OCI-LY1 (cell line): ENCODE results near the gene WSCD2.

Source experiments
- H2AFZ ChIP-seq: fragments of 200-600 bp; sonication (generic), shearing (Covaris generic); 2 replicates; pipeline ENCODE4 v1.6.0; 2014; ENCODE audit warnings: antibody characterized with exemption, mild to moderate bottlenecking, low read length
- H3F3A ChIP-seq: fragments of 200-600 bp; sonication (generic), shearing (Covaris generic); 2 replicates; pipeline ENCODE4 v1.6.0; 2014; ENCODE audit warnings: mild to moderate bottlenecking, antibody characterized with exemption, low read length, moderate library complexity; ENCODE audit not compliant: insufficient read depth
- H3K27ac ChIP-seq: fragments of 200-600 bp; sonication (generic); 2 replicates; pipeline ENCODE4 v1.5.1; 2014; ENCODE audit warnings: low read length, mixed run types, mild to moderate bottlenecking, low read depth; ENCODE audit not compliant: poor library complexity, severe bottlenecking
- H3K27me3 ChIP-seq: fragments of 200-600 bp; sonication (generic); 2 replicates; pipeline ENCODE4 v1.6.0; 2014; ENCODE audit warnings: antibody characterized with exemption, mild to moderate bottlenecking, low read length, moderate library complexity; ENCODE audit not compliant: insufficient read depth
- H3K36me3 ChIP-seq: fragments of 200-600 bp; sonication (generic); 2 replicates; pipeline ENCODE4 v1.6.1; 2014; ENCODE audit warnings: mild to moderate bottlenecking, antibody characterized with exemption, low read length, moderate library complexity, mixed read lengths; ENCODE audit not compliant: insufficient read depth
- H3K4me1 ChIP-seq: fragments of 200-600 bp; sonication (generic); 2 replicates; pipeline ENCODE4 v1.5.1; 2014; ENCODE audit warnings: mild to moderate bottlenecking, low read length, moderate library complexity; ENCODE audit not compliant: insufficient read depth, severe bottlenecking
- H3K4me2 ChIP-seq: fragments of 200-600 bp; sonication (generic), shearing (Covaris generic); 2 replicates; pipeline ENCODE4 v1.6.1; 2014; ENCODE audit warnings: low read length
- H3K4me3 ChIP-seq: fragments of 200-600 bp; sonication (generic); 2 replicates; pipeline ENCODE4 v1.5.1; 2014; ENCODE audit warnings: low read length, low read depth, mild to moderate bottlenecking, mixed read lengths; ENCODE audit not compliant: poor library complexity, severe bottlenecking
- H3K79me2 ChIP-seq: fragments of 200-600 bp; shearing (Covaris generic); 2 replicates; pipeline ENCODE4 v1.6.1; 2016; ENCODE audit warnings: mixed run types, low read length, mixed read lengths; ENCODE audit not compliant: insufficient read depth
- H3K9ac ChIP-seq: fragments of 200-600 bp; sonication (generic), shearing (Covaris generic); 2 replicates; pipeline ENCODE4 v1.6.1; 2014; ENCODE audit warnings: mild to moderate bottlenecking, low read length, mixed read lengths
- H3K9me2 ChIP-seq: fragments of 200-600 bp; sonication (generic), shearing (Covaris generic); 2 replicates; pipeline ENCODE4 v1.6.1; 2014; ENCODE audit warnings: low read depth, mild to moderate bottlenecking, low read length, mixed read lengths
- H3K9me3 ChIP-seq: fragments of 200-600 bp; shearing (Covaris generic); 2 replicates; pipeline ENCODE4 v1.6.1; 2014; ENCODE audit warnings: low read length, mixed read lengths
- H4K20me1 ChIP-seq: fragments of 200-600 bp; sonication (generic), shearing (Covaris generic); 2 replicates; pipeline ENCODE4 v1.6.0; 2016; ENCODE audit warnings: mild to moderate bottlenecking, low read length; ENCODE audit not compliant: insufficient read depth
- EZH2 ChIP-seq: fragments of 200-600 bp; sonication (generic), shearing (Covaris generic); IDR thresholded peaks from 2 replicates; pipeline ENCODE4 v1.8.0; 2017; ENCODE audit warnings: borderline replicate concordance, mixed run types, mild to moderate bottlenecking, antibody characterized with exemption, low read length, moderate library complexity, mixed read lengths
- TF ChIP-seq, protein P1 (sequence below): fragments of 200-600 bp; sonication (generic), shearing (Covaris generic); IDR thresholded peaks from 2 replicates; pipeline ENCODE4 v1.5.1; 2017; ENCODE audit warnings: mild to moderate bottlenecking, antibody characterized with exemption, low read length, moderate library complexity, mixed read lengths

Gene WSCD2

GRCh38 chr12:108282160-108282559 is 153.1 kb downstream of the WSCD2 start:
- H3K9me2 ChIP-seq = no peaks in the 10 kb centered on the region
- no peak overlapping the region for H2AFZ ChIP-seq
- no peaks in the 10 kb centered on the region for H3K79me2 ChIP-seq
- TF ChIP-seq, protein P1, sequence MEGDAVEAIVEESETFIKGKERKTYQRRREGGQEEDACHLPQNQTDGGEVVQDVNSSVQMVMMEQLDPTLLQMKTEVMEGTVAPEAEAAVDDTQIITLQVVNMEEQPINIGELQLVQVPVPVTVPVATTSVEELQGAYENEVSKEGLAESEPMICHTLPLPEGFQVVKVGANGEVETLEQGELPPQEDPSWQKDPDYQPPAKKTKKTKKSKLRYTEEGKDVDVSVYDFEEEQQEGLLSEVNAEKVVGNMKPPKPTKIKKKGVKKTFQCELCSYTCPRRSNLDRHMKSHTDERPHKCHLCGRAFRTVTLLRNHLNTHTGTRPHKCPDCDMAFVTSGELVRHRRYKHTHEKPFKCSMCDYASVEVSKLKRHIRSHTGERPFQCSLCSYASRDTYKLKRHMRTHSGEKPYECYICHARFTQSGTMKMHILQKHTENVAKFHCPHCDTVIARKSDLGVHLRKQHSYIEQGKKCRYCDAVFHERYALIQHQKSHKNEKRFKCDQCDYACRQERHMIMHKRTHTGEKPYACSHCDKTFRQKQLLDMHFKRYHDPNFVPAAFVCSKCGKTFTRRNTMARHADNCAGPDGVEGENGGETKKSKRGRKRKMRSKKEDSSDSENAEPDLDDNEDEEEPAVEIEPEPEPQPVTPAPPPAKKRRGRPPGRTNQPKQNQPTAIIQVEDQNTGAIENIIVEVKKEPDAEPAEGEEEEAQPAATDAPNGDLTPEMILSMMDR = no peak
- no peak for TF ChIP-seq EZH2
- no peaks in the 10 kb centered on the region for H4K20me1 ChIP-seq
- H3K27me3 ChIP-seq = no peaks in the 10 kb centered on the region
- no peak overlapping the region for H3K27ac ChIP-seq
- H3K9ac ChIP-seq = no peak overlapping the region
- no peak overlapping the region for H3K4me3 ChIP-seq
- H3K9me3 ChIP-seq = no peaks in the 10 kb centered on the region
- no peak overlapping the region for H3K4me2 ChIP-seq
- no peaks in the 10 kb centered on the region for H3K4me1 ChIP-seq
- H3K36me3 ChIP-seq = no peaks in the 10 kb centered on the region
- H3F3A ChIP-seq = no peaks in the 10 kb centered on the region

- Histone ChIP-seq H4K20me1 (no peaks in the 10 kb centered on the region), H3K36me3 (no peaks in the 10 kb centered on the region), H3K9me2 (no peaks in the 10 kb centered on the region), H3K27ac (no peak overlapping the region), H3K9ac (no peak overlapping the region), H3K27me3 (no peaks in the 10 kb centered on the region), H3K4me3 (no peak overlapping the region), H3K4me1 (no peaks in the 10 kb centered on the region), H3F3A (no peaks in the 10 kb centered on the region), H3K79me2 (no peaks in the 10 kb centered on the region), H3K4me2 (no peak overlapping the region), H2AFZ (no peak overlapping the region), H3K9me3 (no peaks in the 10 kb centered on the region)
- TF ChIP-seq, protein P1 = no peak
- no peak for TF ChIP-seq EZH2
Observed at GRCh38 chr12:108282676-108283075, 153.6 kb downstream of the WSCD2 start.

GRCh38 chr12:108284163-108284562 is 155.1 kb downstream of the WSCD2 start:
- Histone ChIP-seq H3K27me3 (no peaks in the 10 kb centered on the region), H3K4me2 (no peak overlapping the region), H2AFZ (no peak overlapping the region)

More at GRCh38 chr12:108284163-108284562, 155.1 kb downstream of the WSCD2 start:
- no peaks in the 10 kb centered on the region for H3K79me2 ChIP-seq
- H3K27ac ChIP-seq = no peak overlapping the region
- H3K4me3 ChIP-seq = no peak overlapping the region
- H3K9me2 ChIP-seq = no peaks in the 10 kb centered on the region
- H3K36me3 ChIP-seq = no peaks in the 10 kb centered on the region
- no peaks in the 10 kb centered on the region for H4K20me1 ChIP-seq
- no peaks in the 10 kb centered on the region for H3F3A ChIP-seq
- no peak overlapping the region for H3K9ac ChIP-seq
- H3K4me1 ChIP-seq = no peaks in the 10 kb centered on the region
- H3K9me3 ChIP-seq = no peaks in the 10 kb centered on the region
- no peak for TF ChIP-seq EZH2
- TF ChIP-seq, protein P1 = no peak
